NCI-H2227 (cell line): ENCODE measurements around the gene CDCA3.

Source experiments
- DNase-seq: peaks from one replicate; lab custom pipeline; 2025; ENCODE audit not compliant: unreplicated experiment; lab: John Stamatoyannopoulos, UW

The CDCA3 gene

DNA sequence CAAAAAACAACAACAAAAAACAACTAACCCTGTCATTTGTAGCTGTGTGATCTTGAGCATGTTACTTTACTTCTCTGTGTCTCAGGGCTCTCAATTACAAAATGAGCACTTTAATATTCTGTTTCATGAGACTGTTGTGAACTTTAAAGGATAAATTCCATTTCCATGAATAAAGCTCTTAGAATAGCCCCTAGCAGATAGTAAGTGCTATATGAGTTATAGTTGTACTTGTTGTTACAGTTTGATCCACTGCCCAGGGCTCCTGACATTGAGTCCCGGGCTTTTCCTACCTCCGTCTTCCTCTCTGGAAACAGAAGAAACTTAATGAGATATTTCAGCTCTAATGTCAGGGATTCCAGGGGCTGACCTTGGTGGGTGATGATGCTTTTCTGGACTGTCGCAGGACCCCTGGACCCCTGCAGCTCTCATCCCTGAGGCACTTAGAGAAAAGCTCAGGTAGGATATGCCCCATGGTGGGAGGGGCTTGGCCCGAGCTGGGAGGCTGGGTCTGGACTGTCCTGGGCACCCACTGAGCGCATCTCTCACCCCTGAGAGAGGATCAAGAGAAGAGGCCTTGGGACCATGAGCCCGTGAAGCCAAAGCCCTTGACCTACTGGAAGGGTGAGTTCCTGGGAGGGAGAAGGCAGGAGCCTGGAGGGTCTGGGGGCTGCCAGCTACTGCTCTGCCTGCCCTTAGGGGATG, 17.7 kb downstream of the CDCA3 start:
- no peak for DNase-seq

DNA sequence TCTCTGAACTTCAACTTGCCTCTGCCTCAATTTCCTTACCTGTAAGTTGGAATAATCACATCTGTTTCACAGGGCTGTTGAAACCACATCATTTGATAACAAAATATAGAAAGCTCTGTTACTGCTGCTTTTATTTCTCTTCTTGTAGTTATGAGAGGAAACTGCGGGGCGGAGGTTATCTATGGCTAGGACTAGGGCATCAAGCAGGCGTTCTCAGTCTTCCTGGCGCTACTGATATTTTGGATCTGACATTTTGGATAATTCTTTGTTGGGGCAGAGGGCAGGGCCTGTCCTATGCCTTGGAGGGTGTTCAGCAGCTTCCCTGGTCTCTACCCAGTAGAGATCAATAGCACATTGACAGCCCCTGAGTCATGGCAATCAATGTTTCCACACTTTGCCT, 19.0 kb downstream of the CDCA3 start:
- no peak for DNase-seq

DNA sequence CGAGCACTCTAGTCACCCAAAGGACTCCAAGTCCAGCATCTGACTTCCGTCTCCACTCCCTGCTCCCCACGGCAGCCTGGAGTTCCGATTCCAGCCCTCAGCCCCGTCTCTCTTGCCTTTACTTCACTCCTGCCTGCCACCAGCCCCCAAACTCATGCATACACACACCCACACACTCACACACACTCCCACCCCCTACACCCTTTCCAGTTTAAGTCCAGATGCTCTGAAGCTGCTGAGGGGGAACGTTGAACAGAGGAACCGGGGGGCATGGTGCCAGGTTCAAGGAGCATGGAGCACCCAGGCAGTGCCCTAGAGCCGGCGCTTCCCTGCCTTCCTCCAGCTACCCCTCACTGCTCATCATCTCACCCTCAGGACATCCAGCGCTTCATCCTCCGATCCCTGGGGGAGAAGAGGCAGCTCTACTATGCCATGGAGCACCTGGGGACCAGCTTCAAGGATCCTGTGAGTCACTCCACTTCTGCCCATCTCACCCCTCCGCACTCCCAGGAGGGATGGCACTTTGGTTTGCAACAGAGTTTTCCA, 19.6 kb downstream of the CDCA3 start:
- DNase-seq: no peak

DNA sequence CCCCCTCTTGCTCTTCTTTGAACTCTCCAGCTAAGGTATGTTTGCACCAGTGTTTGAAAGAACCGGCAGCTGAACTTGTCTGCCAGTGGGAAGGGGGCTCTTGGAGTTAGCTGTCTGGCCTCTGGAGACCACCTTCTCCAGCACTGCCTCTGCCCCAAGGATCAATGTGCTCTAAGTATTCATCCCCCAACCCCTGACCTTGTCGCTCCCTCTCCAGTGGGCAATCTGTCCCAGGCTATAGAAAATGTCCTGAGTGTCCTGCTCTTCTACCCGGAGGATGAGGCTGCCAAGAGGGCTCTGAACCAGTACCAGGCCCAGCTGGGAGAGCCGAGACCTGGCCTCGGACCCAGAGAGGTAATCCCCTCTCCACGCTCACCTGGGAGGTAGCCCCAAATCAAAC, 20.1 kb downstream of the CDCA3 start:
- no peak for DNase-seq

DNA sequence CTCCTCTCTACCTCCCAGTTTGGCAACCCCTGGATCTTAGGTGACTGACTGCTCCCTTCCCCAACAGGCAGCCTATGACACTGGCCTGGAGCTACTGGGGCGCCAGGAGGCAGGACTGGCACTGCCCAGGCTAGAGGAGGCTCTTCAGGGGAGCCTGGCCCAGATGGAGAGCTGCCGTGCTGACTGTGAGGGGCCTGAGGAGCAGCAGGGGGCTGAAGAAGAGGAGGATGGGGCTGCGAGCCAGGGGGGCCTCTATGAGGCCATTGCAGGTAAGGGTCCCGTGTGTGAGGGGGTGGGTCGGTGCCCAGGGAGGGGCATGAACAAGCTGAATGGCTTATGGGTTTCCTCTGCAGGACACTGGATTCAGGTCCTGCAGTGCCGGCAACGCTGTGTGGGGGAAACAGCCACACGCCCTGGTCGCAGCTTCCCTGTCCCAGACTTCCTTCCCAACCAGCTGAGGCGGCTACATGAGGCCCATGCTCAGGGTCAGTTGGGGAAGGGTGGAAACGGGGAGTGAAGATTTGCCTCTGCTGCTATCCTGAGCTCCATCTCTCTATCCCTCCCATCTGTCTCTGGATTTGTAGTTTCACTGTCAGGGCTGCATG, 20.7 kb downstream of the CDCA3 start:
- no peak for DNase-seq

DNA sequence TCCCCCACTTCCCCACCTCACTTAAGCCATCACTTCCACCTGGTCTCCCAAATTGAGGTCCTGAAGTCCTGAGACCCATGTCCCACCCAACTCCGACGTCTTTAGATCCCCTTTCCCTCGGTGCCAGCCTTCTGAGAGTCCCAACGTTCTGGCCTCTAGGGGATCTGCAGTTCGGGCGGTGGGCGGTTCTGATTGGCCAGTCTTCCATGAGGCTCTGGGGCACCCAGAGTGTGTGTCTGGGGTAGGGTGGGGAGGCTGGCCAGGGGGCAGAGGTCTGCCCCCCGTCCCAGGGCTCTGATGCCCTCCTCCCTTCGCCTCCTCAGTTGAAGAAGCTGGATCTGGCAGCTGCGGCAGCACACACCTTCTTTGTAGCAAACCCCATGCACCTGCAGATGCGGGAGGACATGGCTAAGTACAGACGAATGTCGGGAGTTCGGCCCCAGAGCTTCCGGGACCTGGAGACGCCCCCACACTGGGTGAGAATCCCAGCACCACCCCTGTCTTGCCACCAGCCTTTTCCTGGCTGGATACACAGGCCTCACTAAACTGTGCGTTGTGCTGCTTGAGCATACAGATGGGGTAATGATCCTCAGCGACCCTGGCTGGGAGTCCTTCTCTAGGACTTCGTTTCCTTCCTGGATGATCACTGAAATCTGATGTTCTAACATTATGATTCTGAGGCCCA, 21.4 kb downstream of the CDCA3 start:
- peak; percentile 47 for DNase-seq

DNA sequence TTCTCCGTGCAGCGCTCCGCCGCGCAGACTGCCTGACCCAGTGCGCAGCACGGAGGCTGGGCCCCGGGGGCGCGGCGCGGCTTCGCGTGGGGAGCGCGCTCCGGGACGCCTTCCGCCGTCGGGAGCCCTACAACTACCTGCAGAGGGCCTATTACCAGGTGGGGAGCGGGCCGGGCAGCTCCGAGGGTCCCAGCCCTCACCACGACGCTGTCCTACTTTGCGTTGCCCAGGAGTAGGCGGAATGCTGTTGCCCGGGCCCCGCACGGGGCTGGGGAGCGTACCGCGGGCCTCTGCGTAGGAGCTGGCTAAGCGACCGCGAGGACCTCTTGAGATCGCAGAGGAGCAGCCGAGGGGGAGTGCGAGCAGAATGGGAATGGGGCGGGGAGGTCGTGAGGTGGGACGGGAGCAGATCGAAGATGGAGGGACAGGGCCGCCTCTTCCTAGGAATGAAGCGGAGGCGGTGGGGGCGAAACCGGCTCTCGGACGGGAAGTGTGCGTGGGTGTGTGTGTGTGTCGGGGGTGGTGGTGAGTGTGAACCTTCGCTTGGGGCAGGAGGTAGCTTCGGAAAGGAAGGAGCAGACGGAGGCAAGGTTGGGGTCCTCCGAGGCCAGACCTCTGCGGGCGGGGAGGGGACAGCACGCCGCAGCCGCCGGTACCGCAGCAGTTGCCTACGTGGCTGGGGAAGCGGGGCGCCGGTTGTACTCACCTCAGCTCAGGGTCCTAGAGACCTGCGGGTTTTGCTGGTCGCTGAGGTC, 22.1 kb downstream of the CDCA3 start:
- peak; percentile 47 for DNase-seq

DNA sequence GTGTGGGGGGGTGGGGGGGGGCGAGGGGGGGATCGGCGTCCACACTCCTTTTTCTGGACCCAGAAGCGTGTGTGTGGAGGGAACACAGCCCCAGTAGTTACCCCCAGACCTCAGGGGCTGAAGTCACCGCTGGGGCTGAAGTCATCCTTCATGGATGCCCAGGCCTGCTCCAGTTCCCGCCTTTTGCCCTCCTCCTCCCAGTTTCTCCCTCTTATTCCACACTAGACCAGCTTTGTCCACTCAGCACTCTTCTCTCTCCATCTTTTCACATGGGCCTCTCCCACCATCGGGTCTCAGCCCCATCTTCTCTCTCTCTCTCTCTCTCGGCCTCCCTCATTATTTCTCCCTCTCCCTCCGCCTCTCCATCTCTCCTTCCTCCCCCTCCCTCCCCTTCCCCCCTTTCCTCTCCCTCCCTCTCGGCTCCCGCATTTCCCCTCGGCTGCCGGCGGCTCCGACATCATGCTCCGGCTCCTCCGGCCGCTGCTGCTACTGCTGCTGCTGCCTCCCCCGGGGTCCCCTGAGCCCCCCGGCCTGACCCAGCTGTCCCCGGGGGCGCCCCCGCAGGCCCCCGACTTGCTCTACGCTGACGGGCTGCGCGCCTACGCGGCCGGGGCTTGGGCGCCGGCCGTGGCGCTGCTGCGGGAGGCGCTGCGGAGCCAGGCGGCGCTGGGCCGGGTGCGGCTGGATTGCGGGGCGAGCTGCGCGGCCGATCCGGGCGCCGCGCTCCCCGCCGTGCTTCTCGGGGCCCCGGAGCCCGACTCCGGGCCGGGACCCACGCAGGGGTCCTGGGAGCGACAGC, 22.9 kb downstream of the CDCA3 start, which contains the start of gene P3H3:
Gene P3H3 (plus strand): TSS at position 426 of the 799 bp plus-strand sequence. CDS start 34 bp downstream, at position 460.
- peak; percentile 41 for DNase-seq

DNA sequence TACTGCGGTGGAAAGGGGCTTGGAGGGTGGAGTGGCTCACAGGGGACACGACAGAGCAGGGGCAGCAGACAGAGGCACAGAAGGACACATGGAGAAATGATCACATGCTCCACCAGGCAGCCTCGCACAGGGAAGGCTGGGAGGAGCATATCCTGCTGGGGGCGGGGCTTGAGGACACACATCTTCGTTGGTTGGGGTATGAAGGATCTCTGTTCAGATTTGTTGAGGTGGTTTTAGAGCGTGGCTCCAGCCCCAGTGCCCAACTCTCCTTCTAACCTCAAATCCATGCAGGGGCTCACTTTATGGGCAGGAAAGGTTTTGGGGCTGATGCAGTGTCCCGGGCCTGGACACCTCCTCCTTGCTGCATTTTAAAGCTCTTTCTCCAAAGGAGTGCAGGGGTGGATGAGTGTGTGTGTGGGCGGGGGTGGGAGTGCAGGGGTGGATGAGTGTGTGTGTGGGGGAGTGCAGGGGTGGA, 23.6 kb downstream of the CDCA3 start:
- peak; percentile 87 for DNase-seq

DNA sequence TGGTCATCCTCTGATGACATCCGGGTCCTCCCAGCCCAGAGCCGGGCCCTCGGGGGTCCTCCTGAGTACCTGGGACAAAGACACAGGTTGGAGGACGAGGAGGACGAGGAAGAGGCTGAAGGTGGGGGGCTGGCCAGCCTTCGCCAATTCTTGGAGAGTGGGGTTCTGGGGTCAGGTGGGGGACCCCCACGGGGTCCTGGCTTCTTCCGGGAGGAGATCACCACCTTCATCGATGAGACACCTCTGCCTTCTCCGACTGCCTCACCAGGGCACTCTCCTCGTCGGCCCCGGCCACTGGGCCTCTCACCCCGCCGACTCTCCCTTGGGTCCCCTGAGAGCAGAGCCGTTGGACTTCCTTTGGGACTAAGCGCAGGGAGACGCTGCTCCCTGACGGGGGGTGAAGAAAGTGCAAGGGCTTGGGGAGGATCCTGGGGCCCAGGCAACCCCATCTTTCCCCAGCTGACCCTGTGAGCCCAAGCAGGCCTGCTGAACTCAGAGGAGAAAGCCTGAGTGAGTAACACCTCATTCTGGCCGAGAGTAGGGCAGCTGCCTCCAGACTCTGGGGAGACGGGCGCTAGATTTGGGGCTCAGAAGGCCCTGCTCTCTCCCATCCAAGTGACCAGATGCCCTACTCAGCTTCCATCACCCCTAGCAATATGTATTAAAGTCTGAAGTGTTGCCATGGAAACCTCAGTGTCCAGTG, 24.2 kb downstream of the CDCA3 start:
- DNase-seq: no peak

DNA sequence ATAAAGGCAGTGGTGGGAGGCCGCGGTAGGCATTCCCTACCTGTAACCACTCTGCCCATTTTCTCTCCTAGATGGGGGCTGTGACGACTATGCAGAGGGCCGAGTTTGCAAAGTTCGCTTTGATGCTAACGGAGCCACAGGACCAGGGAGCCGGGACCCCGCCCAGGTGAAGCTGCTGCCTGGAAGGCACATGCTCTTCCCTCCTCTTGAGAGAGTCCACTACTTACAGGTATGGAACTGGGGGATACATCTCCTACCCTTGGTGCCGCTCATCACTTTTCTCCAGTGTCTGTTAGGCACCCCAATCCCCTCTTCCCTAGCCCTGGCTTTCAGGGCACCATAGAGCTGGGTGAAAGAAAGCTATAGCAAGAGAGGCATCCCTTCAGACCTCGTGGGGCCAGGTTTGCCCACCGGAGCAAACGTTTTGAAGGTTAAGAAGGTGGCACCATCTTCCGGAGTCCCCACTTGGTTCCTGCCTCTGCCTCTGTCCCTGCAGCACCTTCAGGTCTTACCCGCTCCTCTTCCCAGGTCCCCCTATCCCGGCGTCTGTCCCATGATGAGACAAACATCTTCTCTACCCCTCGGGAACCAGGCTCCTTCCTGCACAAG, 24.9 kb downstream of the CDCA3 start:
- no peak for DNase-seq

DNA sequence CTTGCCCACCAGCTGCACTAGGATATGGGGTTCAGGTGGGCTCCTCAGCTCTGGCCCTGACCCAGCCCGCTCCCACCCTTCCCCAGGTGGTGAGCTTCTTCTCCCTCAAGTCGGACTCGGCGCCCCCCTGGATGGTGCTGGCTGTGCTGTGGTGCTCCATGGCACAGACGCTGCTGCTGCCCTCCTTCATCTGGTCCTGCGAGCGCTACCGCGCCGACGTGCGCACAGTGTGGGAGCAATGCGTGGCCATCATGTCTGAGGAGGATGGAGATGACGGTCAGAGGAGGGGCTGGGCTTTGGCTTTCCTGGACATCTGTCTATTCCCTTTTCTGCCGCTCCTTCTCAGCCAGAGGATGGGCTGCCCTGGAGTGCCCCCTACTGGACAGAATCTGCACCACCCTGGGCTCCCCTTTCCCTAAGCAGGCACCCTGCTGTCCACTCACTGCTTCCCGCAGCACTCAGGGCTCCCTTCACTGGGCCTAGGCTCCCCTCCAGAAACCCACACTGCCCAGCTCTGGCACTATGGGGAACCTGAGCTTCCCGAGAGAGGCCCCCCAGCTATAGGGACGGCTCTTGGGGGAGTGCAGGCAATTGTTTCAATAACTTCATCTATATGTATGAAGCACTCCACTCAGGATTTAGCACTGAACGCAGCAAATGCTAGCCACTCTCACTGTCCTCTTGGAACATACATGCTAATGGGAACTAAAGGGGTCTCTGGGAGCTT, 25.5 kb downstream of the CDCA3 start:
- DNase-seq: peak; percentile 82

DNA sequence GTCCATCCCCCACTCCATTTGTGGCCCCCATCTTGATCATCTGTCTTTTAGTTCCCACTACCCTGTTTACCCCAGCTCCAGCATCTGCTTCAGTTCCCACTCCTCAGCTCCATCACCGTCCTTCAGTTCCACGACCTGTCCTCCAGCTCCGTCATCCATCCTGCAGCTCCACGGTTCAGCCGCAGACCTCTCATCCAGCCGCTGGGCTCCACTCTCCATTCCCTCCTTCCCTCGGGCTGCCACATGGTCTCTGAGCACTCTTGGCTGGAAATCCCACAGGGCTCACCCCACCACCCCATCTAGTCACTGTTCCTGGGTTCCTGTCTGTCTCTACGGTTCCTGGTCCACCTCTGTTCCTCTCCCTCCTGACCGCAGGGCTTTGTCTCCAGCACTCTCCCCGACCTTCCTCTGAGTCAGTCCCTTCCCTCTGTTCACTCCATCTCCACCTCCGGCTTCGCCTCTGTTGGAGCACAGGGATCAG, 26.1 kb downstream of the CDCA3 start:
- no peak for DNase-seq

DNA sequence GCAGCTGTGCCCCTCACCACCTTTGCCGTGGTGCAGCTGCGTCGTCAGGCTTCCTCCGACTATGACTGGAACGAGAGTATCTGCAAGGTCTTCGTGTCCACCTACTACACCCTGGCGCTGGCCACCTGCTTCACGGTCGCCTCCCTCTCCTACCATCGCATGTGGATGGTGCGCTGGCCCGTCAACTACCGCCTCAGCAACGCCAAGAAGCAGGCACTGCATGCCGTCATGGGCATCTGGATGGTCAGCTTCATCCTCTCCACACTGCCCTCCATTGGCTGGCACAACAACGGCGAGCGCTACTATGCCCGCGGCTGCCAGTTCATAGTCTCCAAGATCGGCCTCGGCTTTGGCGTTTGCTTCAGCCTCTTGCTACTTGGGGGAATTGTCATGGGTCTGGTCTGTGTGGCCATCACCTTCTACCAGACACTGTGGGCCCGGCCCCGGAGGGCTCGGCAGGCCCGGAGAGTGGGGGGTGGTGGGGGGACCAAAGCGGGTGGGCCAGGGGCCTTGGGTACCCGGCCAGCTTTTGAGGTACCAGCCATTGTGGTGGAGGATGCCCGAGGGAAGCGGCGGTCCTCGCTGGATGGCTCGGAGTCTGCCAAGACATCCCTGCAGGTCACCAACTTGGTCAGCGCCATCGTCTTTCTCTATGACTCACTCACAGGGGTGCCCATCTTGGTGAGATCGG, 26.9 kb downstream of the CDCA3 start:
- no peak for DNase-seq

DNA sequence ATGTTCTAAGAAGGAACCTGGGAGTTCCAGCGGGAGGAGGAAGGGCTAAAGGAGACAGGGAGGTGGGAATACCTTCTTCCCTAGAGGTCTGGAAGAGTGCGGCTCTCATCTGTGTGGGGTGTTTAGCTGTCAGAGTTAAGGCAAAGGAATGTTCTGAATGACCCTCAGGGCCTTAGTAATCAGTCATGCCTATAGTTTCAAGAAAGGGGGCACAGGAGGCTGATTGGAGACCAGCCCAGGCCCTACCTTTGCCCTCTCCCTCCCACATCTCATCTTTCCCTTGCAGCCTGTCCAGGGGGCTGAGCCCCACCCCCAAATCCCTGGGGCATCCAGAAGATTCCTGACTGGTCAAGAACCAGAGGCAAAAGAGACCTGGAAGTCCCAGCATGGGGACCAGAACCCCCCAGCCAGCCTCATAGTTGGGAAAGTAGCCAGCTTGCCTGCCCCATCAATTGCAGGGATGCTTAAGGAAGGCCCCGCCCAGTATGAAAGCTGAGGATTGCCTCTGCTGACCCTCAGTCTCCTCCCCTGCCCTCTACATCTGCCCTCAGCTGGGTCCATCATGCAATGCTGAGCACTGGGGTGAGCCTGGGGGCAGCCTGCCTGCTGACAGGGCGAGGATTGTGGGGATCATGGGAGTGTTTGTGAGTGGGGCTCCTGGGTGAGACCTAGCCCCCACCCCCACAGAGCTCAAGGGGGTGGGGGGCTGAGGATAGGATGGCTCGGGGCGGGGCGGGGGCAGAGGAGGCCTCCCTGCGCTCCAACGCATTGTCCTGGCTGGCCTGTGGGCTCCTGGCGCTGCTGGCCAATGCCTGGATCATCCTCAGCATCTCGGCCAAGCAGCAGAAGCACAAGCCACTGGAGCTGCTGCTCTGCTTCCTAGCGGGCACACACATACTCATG, 27.7 kb downstream of the CDCA3 start:
- no peak for DNase-seq

DNA sequence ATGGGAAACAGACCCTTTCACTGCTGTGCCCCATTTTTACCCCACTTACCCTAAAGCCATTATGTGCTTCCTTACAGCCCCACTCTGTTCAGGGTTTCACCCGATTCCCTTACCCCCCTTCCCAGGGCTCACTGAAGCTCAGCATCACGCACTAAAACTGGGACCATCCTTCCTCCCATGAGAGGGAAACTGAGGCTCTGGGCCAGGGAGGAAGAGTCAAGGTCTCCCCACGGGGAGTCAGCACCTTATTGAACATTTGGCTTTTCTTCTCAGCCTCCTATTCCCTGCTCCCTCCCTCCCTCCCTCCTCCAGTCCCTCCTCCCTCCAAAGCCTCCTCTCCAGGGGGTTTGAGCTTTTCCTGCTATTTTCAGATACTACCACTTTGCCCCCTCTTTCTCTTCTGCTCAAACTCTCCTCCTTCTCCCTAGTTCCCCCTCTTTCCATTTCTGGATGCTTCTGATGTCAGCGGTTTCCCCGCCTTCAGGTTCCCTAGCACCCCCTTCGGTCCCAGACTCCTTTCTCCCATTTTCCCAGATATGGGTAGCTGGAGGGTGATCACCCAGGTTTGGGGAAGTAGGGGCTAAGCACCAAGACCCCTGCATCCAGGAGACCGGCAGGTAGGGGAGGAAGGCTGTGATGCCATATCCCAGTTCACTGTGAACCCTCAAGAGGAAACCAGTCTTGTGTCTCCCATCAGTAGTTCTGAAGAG, 28.5 kb downstream of the CDCA3 start:
- DNase-seq: no peak
